Kasumi-1 (cell line): ENCODE data around the gene RPL19.

Experiments
- DNase-seq, 2 experiments: peaks; one replicate each; lab custom pipeline; 2025; lab: John Stamatoyannopoulos, UW

The RPL19 gene

DNA sequence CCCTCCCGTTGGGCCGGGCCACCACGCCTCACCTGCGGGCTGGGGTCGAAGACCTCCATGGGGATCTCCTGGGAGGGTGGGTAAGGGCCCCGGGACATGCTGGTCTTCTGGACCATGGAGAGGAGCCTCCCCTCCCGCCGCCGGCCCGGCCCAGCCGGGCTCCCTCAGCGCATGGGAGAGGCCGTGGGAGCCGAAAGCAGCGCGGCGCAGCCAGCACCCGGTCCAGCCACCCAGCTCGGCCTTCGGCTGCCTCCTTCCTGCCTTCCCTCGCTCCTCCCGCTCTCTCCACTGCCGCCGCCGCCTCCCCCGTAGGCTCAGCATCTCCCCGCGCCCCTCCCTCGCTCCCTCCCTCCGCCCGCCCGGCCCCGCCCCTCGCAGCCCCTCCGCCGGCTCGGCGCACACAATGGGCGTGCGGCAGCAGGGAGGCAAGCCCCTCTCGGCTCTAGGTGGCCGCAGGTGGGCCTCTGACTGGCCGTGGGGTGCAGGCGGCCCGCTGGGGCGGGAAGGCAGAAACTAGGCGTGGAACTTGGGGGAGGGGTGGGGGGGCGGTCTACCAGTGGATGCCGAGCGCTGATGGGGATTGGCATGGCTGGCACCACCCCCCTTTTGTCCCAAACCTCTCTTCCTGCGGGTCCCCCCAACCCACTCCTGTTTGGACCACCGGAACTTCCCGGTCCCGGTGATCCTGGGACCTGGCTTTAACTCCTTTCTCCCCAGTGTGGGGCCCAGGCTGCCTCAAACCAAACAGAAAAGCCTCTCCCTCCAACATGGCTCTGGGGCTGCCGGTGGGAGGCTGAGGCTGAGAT lies 2.5 kb upstream of the RPL19 start, which contains the start of gene CACNB1:
Gene CACNB1 (minus strand): TSS at position 290 of the 806 bp plus-strand sequence. CDS start 174 bp downstream, at position 116.
- peak; percentile 61 to 68 for DNase-seq

DNA sequence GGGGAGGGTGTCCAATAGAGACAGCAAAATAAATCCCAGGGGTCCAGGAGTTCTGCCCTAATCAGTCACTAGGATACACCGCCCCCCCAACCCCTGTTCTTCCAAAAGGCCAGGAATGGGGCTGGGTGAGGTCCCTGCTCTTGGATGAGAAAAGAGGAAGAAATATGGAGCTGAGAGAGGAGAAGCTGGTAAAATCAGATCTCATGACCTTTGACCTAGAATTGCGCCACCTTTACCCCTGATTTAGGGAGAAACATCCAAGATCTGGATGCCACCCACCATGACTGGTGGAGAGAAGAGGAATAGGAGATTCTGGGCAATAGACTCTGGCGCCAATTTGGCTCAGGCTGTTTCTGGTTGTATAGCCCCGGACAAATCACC lies 1.9 kb upstream of the RPL19 start:
- DNase-seq = no peak

DNA sequence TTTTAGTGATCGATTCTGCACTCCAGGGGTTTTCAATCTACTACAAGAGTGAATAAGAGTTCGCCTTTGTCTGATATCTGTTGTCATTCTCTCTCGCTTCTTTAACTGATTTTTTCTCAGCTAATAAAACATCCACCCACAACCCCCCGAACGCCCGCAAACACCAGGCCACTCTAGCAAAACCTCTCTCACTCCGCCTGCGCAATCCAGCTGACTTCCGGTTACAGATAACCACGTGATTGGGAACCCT lies 338 bp upstream of the RPL19 start:
- DNase-seq = peak; percentile 97 to 98

GRCh38 chr17:39200957-39201510 lies 951 bp downstream of the RPL19 start:
- no peak for DNase-seq

DNA sequence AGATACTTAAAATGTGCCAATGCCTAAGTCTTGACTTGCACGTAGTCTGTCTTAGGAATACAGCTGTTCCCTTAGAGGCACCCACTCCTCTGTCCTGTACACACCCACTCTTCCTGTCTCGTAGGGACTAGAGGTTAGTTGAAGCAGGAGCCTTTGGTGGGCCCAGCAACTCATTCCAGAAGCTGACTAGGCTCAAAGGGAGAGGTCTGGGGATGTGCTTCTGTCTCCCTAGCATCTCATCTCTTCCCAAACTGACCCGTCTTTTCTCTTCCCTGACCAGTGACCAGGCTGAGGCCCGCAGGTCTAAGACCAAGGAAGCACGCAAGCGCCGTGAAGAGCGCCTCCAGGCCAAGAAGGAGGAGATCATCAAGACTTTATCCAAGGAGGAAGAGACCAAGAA lies 4.2 kb downstream of the RPL19 start:
- no peak for DNase-seq

DNA sequence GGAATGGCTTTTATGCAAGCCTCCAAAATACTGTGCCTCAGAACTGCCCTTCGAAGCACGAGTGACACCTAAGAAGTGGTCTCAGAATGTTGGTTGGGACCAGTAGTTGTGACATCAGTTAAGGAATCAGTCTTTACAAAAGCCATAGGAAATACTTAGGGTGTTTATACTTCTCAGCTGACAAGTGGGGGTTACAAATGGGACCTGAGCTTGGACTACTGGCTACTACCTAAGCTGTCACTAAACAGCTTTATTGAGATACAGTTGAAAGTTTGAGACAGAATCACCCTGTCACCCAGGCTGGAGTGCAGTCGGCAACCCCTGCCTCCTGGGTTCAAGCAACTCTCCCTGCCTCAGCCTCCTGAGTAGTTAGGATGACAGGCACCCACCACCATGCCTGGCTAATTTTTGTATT lies 5.0 kb downstream of the RPL19 start:
- no peak for DNase-seq

GRCh38 chr17:39208136-39208535 lies 8.1 kb downstream of the RPL19 start:
- no peak for DNase-seq

DNA sequence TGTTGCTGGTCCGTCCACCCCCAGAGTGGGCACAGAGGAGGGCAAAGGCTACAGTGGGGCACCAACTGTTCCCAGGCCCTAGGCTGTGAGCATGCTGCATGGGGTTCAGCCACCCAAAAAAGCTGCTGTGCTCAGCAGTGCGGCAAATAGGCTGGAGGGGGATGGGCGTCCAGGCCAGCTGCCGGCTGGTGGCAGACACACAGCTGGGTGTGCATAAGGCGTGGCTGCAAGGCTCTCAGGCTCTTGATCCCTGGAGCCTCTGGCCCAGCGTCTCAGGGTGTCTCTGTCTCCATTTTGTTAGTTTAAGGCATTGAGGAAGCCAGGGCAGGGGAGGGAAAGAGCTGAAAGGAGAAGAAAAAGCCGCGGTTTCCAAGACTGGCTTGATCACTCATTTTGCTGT lies 8.8 kb downstream of the RPL19 start:
- peak; percentile 36 to 45 for DNase-seq

DNA sequence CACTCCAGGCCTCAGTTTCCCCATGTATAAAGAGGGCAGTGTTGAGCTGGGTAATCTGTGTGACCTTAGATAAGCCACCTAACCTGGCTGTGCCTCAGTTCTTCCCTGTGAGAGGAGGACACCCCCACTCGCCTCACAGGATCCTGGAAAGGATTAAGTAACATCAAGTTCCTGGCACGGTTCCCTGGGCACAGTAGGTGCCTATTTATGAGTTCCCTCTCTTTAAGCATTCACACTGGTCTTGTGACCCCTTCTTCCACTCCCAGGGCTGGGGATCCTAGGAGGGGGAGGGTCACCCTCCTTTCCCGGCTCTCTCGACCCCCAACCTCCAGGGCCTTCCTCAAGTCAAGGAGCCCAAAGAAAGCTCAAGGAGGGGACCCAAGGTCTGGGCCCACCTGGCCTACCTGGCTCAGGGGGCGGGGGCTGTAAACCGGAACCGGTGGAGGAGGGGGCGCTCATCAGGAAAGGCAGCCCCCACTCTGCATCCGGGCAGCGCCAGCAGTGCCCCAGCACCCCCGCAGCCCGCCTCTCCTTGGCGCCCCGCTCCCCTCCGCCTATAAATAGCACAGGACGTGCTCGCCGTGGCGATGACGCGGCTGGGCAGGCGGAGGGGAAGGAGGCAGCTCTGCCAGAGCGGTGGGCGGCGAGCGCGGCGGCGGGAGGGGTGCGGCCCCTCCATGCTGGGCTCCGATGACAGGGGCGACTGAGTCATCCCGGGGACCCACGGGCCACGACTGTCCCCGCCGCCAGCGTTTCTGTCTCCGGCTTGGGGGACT lies 9.4 kb downstream of the RPL19 start:
- peak; percentile 21 to 35 for DNase-seq

DNA sequence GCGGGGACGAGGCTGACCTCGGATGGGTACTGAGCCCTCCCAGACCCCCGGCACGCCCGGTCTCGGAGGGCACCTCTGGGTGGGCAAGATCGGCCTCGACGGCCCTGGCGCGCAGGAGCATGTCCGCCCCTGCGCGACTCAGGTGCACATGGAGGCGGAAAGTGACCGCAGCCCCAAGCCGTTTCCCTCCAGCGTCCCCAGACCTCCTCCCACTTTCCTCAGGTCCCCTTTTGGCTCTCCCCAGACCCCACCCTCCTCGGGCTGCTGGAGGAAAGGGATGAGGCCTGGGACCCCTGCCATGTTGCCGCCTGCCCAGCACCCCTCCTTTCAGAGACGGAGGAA lies 10.0 kb downstream of the RPL19 start:
- no peak for DNase-seq

- DNase-seq = no peak
Observed at GRCh38 chr17:39212195-39212810, 12.2 kb downstream of the RPL19 start.

GRCh38 chr17:39212841-39213480 lies 12.9 kb downstream of the RPL19 start:
- no peak for DNase-seq

DNA sequence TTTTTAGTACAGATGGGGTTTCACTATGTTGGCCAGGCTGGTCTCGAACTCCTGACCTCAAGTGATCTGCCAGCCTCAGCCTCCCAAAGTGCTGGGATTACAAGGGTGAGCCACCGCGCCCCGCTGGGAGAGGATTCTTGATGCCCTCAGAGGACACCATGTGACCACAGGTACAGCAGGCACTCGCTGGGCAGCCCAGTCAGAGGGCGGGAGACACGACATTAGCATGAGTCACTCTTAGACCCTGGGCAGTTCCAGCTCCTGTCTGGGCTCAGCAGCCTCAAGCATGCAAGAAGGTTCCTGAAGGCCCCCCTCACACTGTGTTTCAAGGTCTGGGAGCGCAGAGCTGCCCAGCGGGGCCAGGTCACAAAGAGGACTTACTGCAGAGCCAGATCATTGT lies 13.8 kb downstream of the RPL19 start:
- no peak for DNase-seq

DNA sequence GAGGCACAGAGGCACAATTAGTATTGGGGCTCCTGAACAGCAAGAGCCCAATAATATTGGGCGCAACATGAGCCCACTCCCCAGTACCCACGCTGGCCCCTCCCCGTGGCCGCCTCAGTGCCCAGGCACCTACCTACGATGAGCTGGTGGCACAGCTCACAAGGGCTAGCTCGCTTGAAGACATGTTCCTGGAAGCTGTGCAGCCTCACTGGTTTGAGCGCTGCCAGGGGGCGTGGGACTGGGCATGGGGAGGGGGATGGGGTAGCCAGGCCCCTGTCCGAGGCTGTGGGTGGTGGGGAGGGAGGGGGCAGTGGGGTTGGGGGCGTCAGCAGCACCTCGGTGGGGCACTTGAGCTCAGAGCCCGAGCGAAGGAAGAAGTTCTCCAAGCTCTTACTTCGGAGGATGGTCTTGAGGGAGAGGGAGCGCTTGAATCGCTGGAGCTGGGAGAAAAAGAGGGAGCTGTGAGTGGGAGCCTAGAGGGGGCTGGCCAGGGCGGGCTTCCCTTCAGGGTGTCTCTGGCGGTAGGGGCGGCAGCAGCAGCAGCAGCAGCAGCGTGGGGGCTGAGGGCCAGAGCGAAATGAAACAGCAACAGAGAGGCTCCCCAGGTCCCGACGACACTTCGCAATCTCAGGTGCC lies 17.8 kb downstream of the RPL19 start:
- DNase-seq = no peak

DNA sequence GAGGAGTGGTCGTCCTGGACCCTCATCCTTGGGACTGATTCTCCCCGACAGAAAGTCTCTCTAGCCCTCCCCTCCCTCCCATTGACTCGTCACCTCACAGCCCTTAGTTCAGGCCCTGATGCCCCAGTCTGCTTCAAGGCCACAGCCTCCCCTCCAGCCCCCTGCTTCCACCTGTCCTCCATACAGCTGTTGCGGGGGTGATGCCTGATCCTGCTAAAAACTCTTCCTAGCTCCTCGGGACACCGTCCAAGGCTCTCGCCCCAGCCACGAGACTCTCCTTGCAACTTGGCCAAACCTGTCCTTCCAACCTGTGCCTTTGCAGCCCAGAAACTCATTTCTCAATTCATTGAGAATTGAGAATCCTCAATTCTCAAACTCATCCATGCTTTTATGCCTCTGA lies 18.8 kb downstream of the RPL19 start:
- no peak for DNase-seq

- no peak for DNase-seq
Observed at GRCh38 chr17:39219647-39220154, 19.6 kb downstream of the RPL19 start.

DNA sequence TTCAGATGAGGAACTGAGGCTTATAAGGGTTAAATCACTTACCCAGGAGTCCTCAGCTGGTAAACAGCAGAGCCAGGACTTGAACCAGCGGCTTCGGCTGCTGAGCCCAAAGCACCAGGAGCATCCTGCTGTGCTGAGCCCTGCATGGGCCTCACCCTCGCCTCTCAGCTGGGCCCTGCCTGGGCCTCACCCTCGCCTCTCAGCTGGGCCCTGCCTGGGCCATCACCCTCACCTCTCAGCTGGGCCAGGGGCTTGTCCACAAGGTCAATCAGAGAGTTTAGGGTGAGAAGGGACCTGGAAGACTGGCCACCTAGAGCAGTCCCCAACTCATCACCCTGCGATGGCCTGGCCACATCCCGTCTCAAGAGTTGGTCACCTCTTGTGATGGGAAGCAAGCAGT lies 21.5 kb downstream of the RPL19 start:
- DNase-seq = no peak

DNA sequence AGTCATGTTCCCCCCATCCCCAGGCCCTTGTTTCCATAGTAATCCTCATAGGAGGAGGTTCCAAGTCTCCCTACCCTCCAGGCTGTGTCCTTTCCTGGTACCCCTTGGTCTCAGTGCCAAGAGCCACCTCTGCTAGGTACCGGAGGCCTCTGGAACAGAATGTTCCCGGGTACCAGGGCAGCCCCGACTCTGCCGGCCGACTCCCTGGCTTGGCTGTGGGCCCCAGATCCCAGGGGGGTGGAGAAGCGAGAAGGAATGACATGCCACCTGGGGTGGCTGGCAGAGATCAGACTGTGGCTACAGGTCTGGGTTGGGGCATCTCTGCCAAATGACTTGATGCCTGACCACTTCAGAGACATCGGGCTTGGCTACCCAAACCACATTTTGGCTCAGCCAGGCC lies 22.1 kb downstream of the RPL19 start:
- DNase-seq = no peak

DNA sequence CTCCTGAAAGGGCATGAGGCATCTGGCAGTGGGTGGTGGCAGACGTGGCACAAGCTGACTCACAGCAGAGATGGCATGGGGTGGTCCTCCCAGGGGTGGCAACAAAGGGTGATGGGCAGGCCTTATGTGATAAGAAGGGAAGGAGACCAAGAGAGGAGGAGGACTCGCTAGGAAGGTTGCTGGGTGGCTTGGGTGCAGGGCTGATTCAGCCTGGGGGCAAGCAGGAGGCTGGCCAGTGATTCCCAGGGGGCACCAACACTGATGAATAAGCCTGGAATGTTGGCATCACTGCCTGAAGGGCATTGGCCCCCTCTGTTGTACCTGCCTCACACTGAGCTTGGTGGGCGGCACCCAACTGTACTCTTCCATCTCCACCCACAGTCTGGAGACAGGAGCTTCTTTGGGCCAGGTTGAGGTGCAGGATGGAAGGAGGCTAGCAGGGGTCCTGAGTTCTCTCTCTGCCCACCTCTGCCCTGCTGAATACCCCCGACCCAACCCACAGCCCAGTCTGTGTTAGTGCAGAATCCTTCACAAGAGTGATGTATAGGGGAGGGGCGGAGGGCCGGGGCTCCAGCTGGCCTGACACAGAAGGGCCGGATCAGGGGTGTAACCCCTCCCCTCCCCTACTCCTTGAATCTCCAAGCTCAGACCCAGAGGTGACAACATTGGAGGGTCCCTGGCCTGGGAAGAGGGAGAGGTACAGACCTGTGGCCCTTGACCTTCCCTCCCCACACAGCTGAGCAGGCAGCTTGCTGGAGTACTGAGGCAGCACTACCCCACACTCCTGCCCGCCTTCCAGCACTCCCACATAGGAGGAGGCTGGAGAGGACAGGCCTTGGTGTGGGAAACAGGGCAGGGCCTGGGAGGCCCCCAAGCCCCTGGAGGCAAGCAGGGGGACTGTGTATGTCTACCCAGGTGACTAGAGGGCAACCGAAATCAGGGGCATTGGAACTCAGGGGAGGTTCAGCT lies 23.1 kb downstream of the RPL19 start:
- DNase-seq = no peak

DNA sequence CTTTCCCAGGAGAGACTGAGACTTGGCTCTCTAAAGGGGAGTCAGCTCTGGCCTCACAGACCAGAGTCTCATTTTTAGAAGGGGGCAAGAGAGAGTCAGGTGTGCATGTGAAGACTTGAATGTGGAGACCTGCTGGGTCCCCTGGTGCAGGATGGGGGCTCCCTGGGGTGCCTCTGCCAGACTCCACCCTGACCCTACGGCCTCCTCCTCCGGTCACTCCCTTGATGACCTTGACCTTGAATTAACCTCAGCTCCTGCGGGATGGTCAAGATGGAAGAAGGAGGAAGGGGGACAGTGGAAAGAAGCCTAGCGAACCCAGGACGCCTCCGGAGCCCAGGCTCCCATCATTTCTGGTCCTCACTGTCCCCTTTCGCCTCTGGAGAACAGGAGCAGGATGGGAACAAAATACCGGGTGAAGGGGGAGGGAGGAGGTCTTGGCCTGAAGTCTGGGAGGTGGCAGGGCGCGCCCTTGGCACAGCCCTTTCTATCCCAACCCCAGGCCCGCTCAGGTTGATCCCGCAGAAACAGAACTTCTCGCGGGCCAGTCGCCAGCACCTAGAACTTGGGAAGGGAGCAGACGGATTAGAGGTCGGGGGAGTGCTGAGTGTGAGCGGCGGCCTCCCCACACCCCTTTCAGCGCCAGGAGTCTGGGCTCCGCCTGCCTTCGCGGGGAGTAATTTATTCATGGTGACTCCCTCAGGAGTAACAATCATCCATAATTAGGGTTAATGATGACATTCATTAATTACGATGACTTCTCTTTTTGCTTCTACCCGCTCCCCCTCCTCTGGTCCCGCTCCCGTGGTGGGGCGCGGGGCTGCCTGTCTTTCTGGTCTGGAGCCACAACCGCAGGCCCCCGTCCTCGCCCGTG lies 24.1 kb downstream of the RPL19 start:
- DNase-seq = no peak
